HCT116 (cell line): ENCODE measurements around the gene ACTRT2.

Experiments
- CEBPB ChIP-seq: IDR thresholded peaks from 2 replicates; pipeline ENCODE4 v1.6.1; 2012; ENCODE audit warnings: low read depth
- ELF1 ChIP-seq: IDR thresholded peaks from 2 replicates; pipeline ENCODE4 v1.6.1; 2012; ENCODE audit warnings: low read depth, borderline replicate concordance
- EZH2 ChIP-seq: fragments of 200-600 bp; sonication (generic); IDR thresholded peaks from 2 replicates; pipeline ENCODE4 v1.6.1; 2017; ENCODE audit warnings: antibody characterized with exemption, mixed run types
- POLR2A ChIP-seq: IDR thresholded peaks from 2 replicates; pipeline ENCODE4 v1.7.0; 2011; ENCODE audit warnings: borderline replicate concordance; ENCODE audit not compliant: insufficient read depth, insufficient read length; ENCODE audit errors: extremely low read depth
- POLR2AphosphoS5 ChIP-seq: IDR thresholded peaks from 2 replicates; pipeline ENCODE4 v1.6.1; 2011; ENCODE audit warnings: mild to moderate bottlenecking, low read depth, low read length, moderate library complexity
- RAD21 ChIP-seq: IDR thresholded peaks from 2 replicates; pipeline ENCODE4 v1.6.1; 2012; ENCODE audit warnings: low read depth, mild to moderate bottlenecking
- SIN3A ChIP-seq: IDR thresholded peaks from 2 replicates; pipeline ENCODE4 v1.6.1; 2012; ENCODE audit warnings: low read depth
- YY1 ChIP-seq: IDR thresholded peaks from 2 replicates; pipeline ENCODE4 v1.6.1; 2011; ENCODE audit warnings: low read length, low read depth, moderate library complexity, mild to moderate bottlenecking; ENCODE audit not compliant: insufficient replicate concordance; ENCODE audit errors: extremely low read depth
- ZFX ChIP-seq: fragments of 450-650 bp; IDR thresholded peaks from 2 replicates; pipeline ENCODE4 v1.6.1; 2017
- TF ChIP-seq, protein P1 (sequence below): IDR thresholded peaks from 2 replicates; pipeline ENCODE4 v1.6.1; 2012
- TF ChIP-seq, protein P2 (sequence below): IDR thresholded peaks from 2 replicates; pipeline ENCODE4 v1.6.1; 2012; ENCODE audit warnings: low read depth
- TF ChIP-seq, protein P3 (sequence below), 3 experiments: fragments of 200-600 bp in 1 of 3; sonication (generic) in 1 of 3; IDR thresholded peaks in 2 of 3; conservative IDR thresholded peaks in 1 of 3; 2 replicates each; pipeline ENCODE4 v1.5.1; 2012 to 2017; ENCODE audit warnings: low read depth in 2 of 3, low read length in 2 of 3, antibody characterized with exemption in 1 of 3, borderline replicate concordance in 1 of 3, control low read depth in 1 of 3, mild to moderate bottlenecking in 1 of 3, mixed read lengths in 1 of 3, mixed run types in 1 of 3, moderate library complexity in 1 of 3; ENCODE audit not compliant: insufficient read depth in 1 of 3
- TF ChIP-seq, protein P4 (sequence below): IDR thresholded peaks from 2 replicates; pipeline ENCODE4 v1.6.1; 2012

DNA sequence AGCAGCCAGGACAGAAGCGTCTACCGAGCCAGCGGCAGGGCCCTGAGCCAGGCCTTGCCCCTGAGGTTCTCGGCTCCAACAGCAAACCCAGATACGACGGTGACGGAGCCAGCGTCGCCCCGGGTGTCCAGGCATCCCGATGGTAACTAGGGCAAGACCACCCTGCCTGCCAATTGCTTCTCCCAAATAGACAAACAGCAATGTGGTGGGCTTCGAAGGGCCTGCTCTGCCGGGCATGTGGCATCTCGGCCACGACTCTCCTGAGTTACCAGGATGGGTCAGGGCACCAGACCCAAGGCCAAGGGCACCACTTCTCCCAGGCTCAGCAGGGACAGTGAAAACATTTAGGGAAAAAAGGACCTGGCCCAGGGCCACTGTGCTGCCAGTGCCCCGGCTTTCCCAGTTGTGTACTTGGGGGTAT is 3.2 kb upstream of the ACTRT2 start:
- TF ChIP-seq POLR2A (no peak), POLR2AphosphoS5 (no peak), CEBPB (no peak), SIN3A (no peak), EZH2 (no peak), ELF1 (no peak), RAD21 (no peak), ZFX (no peak), YY1 (no peak)
- TF ChIP-seq, protein P1, sequence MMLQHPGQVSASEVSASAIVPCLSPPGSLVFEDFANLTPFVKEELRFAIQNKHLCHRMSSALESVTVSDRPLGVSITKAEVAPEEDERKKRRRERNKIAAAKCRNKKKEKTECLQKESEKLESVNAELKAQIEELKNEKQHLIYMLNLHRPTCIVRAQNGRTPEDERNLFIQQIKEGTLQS: no peak
- TF ChIP-seq, protein P2, sequence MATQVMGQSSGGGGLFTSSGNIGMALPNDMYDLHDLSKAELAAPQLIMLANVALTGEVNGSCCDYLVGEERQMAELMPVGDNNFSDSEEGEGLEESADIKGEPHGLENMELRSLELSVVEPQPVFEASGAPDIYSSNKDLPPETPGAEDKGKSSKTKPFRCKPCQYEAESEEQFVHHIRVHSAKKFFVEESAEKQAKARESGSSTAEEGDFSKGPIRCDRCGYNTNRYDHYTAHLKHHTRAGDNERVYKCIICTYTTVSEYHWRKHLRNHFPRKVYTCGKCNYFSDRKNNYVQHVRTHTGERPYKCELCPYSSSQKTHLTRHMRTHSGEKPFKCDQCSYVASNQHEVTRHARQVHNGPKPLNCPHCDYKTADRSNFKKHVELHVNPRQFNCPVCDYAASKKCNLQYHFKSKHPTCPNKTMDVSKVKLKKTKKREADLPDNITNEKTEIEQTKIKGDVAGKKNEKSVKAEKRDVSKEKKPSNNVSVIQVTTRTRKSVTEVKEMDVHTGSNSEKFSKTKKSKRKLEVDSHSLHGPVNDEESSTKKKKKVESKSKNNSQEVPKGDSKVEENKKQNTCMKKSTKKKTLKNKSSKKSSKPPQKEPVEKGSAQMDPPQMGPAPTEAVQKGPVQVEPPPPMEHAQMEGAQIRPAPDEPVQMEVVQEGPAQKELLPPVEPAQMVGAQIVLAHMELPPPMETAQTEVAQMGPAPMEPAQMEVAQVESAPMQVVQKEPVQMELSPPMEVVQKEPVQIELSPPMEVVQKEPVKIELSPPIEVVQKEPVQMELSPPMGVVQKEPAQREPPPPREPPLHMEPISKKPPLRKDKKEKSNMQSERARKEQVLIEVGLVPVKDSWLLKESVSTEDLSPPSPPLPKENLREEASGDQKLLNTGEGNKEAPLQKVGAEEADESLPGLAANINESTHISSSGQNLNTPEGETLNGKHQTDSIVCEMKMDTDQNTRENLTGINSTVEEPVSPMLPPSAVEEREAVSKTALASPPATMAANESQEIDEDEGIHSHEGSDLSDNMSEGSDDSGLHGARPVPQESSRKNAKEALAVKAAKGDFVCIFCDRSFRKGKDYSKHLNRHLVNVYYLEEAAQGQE: no peak
- TF ChIP-seq, protein P3, sequence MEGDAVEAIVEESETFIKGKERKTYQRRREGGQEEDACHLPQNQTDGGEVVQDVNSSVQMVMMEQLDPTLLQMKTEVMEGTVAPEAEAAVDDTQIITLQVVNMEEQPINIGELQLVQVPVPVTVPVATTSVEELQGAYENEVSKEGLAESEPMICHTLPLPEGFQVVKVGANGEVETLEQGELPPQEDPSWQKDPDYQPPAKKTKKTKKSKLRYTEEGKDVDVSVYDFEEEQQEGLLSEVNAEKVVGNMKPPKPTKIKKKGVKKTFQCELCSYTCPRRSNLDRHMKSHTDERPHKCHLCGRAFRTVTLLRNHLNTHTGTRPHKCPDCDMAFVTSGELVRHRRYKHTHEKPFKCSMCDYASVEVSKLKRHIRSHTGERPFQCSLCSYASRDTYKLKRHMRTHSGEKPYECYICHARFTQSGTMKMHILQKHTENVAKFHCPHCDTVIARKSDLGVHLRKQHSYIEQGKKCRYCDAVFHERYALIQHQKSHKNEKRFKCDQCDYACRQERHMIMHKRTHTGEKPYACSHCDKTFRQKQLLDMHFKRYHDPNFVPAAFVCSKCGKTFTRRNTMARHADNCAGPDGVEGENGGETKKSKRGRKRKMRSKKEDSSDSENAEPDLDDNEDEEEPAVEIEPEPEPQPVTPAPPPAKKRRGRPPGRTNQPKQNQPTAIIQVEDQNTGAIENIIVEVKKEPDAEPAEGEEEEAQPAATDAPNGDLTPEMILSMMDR (IDR thresholded peaks at IDR 0.05 in 2 of 3, conservative IDR thresholded peaks at IDR 0.05 in 1 of 3; ENCODE audit: borderline replicate concordance in 1 of 3, insufficient read depth in 1 of 3, low read depth in 2 of 3, low read length in 2 of 3): no peak
- TF ChIP-seq, protein P4, sequence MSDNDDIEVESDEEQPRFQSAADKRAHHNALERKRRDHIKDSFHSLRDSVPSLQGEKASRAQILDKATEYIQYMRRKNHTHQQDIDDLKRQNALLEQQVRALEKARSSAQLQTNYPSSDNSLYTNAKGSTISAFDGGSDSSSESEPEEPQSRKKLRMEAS: no peak
